ENCODE measurements around the gene DPP9.

GRCh38 chr19:4673726-4674125, 49.9 kb downstream of the DPP9 start:
- TF ChIP-seq CTCF (conservative IDR thresholded peaks at IDR 0.05; ENCODE audit: low read depth, low read length) (no peak), SMC3 (IDR thresholded peaks at IDR 0.05; ENCODE audit: low read depth, low read length) (no peak)

Measured in IMR-90 (cell line).